ENCODE data around the gene ZXDC. TPM values are rescaled to one million over a fixed set of nuclear protein-coding genes. Genes with fewer than 3 reads are reported as not detected.

ZXDC gene
- total RNA-seq, 4 donors from 2014 or later = 25.9 to 47.6 (median 35.3) TPM

GRCh38 chr3:126408099-126408498 lies 67.6 kb downstream of the ZXDC start:
- H3K4me1 ChIP-seq = no peaks in the 10 kb centered on the region
- no peaks in the 10 kb centered on the region for H3K36me3 ChIP-seq
- TF ChIP-seq CTCF (IDR thresholded peaks at IDR 0.05) = no peak
- TF ChIP-seq POLR2A (IDR thresholded peaks at IDR 0.05) = no peak
- no peak for TF ChIP-seq POLR2AphosphoS5 (IDR thresholded peaks at IDR 0.05)
- no peak for TF ChIP-seq EP300 (IDR thresholded peaks at IDR 0.05)
- ATAC-seq = no peak
- H3K27me3 ChIP-seq = peaks cover 27% of the 10 kb centered on the region
- peaks cover 0 to 6% (median 0%) of the 10 kb centered on the region in 3 donors for H3K9me3 ChIP-seq
- H3K27ac ChIP-seq = no peak overlapping the region
- 70 to 71% methylated on average over 2 to 5 of the region's 5 CpGs for WGBS, 2 donors (ENCODE audit: low coverage in 1 of 2)
- no peak overlapping the region for H3K4me3 ChIP-seq

DNA sequence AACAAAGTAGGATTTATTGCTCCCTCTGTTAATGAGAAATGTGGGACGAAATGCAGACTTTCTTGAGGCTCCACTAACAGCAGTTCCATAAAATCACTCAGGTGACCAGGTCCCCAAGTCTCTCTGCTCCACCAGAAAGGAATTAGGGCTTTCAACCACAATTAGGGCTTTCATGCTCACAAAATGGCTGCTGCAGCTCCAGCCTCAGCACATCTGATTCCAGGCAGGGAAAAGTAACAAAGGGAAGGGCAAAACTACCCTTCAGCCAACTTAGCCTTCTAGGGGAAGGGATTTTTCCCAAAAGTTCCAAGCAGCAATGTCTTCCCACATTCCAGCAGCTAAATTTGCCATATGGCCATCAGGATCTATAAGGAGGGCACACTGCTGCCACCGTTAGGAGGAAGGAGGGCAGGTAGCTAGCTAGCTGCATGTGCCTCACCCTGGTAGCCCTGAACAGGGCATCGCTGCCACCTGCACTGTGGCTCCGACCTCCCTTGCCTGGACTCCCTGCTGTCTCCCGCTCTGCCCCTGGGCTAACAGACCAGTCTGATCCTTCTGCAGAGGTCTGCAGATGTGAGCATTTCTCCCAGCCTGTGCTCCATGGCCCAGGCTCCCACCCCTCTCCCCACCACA lies 68.2 kb downstream of the ZXDC start:
- Histone ChIP-seq H3K4me3 (no peak overlapping the region), H3K36me3 (no peaks in the 10 kb centered on the region), H3K9me3 (peaks cover 0 to 6% (median 0%) of the 10 kb centered on the region in 3 donors), H3K27ac (no peak overlapping the region), H3K27me3 (peaks cover 22% of the 10 kb centered on the region), H3K4me1 (no peaks in the 10 kb centered on the region)
- no peak for ATAC-seq
- 77 to 93% methylated on average over 4 to 5 of the region's 5 CpGs for WGBS, 2 donors (ENCODE audit: low coverage in 1 of 2)
- TF ChIP-seq POLR2AphosphoS5 (IDR thresholded peaks at IDR 0.05) (no peak), EP300 (IDR thresholded peaks at IDR 0.05) (no peak), CTCF (IDR thresholded peaks at IDR 0.05) (no peak), POLR2A (IDR thresholded peaks at IDR 0.05) (no peak)

DNA sequence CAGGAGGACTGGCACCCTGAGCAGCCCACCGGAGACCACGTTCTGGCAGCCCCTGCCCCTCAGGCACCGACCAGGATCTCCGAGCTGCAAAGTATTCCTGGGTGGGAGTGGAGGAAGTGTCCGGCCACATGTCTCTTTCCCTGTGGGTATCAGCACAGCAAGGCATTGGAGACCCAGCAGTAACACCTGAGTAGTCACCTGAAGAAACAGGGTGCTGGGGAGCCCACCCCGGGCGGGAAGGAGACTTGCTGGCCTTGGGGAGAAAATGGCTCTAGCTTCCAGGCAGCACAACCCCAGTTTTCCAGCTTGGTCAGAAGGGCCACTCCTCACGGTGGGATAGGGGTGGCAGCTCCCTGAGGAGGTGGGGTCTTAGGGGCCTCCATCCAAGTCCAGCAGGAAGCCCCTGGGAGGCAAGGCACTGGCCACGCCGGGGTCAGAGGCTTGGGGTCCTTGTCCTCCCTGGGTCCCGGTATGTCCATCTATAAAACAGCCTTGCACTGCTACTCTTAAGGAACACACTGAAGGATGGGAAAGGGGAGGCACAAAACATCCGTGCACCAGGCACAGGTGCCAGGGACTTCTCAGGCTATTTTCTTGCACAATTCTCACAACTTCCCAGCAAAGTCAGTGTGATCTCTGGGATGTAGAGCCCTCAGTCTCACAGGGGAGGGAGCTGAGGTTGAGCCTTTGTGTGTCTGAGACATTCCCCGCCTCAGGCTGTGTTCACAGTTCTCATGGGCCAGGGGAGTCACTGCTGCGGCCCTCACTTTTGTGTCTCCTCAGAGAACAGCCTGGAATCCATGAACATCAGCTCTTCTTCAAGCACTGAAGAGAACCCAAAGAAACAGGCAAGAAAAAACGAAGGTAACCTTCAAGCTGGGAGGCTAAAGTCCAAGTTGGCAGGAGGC lies 69.0 kb downstream of the ZXDC start:
- H3K4me3 ChIP-seq = no peak overlapping the region
- 65 to 92% methylated on average over 2 to 4 of the region's 15 CpGs for WGBS, 2 donors (ENCODE audit: low coverage in 1 of 2)
- no peak overlapping the region for H3K27ac ChIP-seq
- no peaks in the 10 kb centered on the region for H3K4me1 ChIP-seq
- ATAC-seq = no peak
- no peaks in the 10 kb centered on the region for H3K36me3 ChIP-seq
- TF ChIP-seq POLR2A (IDR thresholded peaks at IDR 0.05) (no peak), CTCF (IDR thresholded peaks at IDR 0.05) (no peak)
- peaks cover 21% of the 10 kb centered on the region for H3K27me3 ChIP-seq
- peaks cover 0 to 6% (median 0%) of the 10 kb centered on the region in 3 donors for H3K9me3 ChIP-seq

GRCh38 chr3:126402666-126403302 lies 72.9 kb downstream of the ZXDC start:
- TF ChIP-seq POLR2A (IDR thresholded peaks at IDR 0.05) (no peak), POLR2AphosphoS5 (IDR thresholded peaks at IDR 0.05) (no peak), EP300 (IDR thresholded peaks at IDR 0.05) (no peak), CTCF (IDR thresholded peaks at IDR 0.05) (no peak)
- no peak overlapping the region for H3K27ac ChIP-seq

More at GRCh38 chr3:126402666-126403302, 72.9 kb downstream of the ZXDC start:
- peaks cover 0 to 6% (median 0%) of the 10 kb centered on the region in 3 donors for H3K9me3 ChIP-seq
- WGBS, 2 donors (ENCODE audit: low coverage in 1 of 2) = 67 to 84% methylated on average over 10 of the region's 12 CpGs
- H3K36me3 ChIP-seq = no peaks in the 10 kb centered on the region
- H3K27me3 ChIP-seq = peaks cover 21% of the 10 kb centered on the region
- no peaks in the 10 kb centered on the region for H3K4me1 ChIP-seq
- no peak overlapping the region for H3K4me3 ChIP-seq
- ATAC-seq = no peak

Measured in gastroesophageal sphincter (tissue), 4 donors.